GM21423 (cell line): Measurements from ENCODE around the gene CNPY3.
A peak's percentile ranks its signal among the peaks of the same experiment; 100 is the strongest.
"Not testable (repeated sequence)": the region's sequence is repeated elsewhere in the genome, so short reads cannot be mapped to it uniquely, and the experiment has no call there.

Source experiments
- ATAC-seq: cut with Tn5 transposase; IDR thresholded peaks from one replicate; pipeline ENCODE4 v1.9.1; 2021; ENCODE audit warnings: mild to moderate bottlenecking, moderate library complexity; ENCODE audit not compliant: unreplicated experiment

Gene CNPY3

DNA sequence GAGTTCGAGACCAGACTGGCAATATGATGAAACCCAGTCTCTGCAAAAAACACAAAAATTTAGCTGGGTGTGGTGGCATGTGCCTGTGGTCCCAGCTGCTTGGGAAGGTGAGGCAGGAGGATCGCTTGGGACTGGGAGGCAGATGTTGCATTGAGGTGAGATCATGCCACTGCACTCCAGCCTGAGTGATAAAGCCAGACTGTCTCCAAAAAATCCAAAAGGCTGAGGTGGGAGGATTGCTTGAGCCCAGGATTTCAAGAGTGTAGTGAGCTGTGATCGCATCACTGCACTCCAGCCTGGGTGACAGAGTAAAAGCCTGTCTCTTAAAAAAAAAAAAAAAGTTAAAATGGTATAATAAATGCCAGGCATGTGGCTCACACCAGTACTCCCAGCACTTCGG lies 14.7 kb upstream of the CNPY3 start:
- ATAC-seq = no peak

- ATAC-seq = peak; percentile 73
Measured at GRCh38 chr6:42915732-42916131, 13.5 kb upstream of the CNPY3 start, which contains the start of gene PTCRA. PTCRA (plus strand) TSS chr6:42916053; CDS start chr6:42916070, 17 bp downstream.

- no peak for ATAC-seq
Measured at GRCh38 chr6:42916288-42916687, 13.0 kb upstream of the CNPY3 start.

- no peak for ATAC-seq
Measured at GRCh38 chr6:42921801-42922200, 7.5 kb upstream of the CNPY3 start.

DNA sequence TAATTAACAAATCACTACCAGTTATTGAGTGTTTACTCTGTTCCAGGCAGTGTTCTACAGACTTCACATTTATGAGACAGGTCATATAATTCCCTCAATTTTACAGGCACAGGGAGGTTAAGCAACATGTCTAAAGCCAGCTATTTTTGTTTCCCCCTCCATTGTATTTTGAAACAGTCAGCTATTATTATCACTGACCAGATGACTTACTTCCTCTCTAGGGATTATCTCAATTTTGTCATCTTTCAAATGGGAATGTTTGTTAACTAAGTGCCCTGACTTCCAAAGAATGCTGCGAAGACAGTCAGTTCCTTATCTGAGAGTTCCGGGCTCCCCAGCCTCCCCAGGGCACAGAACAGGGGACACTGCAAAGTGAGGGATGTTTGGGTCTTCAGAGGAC lies 5.6 kb upstream of the CNPY3 start:
- ATAC-seq = no peak

- ATAC-seq = no peak
Measured at GRCh38 chr6:42925248-42925857, 3.9 kb upstream of the CNPY3 start.

DNA sequence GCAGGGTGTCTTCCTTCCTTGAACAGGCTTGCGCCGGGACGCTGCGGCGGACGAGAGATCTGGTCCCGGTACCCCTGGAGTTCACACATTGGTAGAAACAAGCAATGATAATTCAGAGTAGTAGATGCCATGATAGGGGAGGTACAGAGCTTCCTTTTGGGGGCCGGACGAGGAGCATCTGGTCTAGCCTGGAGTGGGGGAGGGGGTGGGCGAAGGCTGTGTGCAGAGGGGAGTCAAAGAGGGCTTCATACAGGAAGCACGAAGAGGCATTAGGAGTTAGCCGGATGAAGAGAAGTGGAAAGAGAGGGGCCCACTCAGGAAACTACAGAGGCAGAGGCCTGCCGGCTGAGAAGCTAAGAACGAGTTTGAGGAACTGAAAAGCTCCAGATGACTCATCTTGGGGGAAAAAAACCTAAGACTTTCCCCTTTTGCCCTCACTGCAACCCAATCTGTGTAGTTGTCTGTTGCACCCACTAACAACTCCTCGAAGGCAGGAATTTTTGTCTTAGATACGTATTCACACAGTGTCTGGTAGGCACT lies 611 bp downstream of the CNPY3 start:
- ATAC-seq = peak; percentile 47

DNA sequence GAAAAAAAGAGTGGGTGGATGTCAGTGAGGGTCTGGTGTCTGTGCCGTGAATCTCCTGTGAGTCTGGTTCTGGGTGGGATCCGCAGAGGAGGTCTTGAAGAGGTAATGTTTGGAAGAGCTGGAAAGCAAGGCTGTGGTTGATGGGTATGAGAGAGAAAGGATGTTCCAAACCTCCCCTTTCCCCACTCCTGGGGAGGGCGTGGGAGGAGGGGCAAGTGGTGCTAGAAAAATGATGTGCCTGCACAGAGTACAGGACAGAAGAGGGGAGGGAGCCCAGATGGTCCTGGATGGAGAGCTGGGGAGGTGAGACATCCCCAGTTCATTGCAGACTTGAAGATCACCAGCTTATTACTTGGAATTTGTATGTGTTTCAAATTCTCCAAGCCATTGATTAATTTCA lies 3.1 kb downstream of the CNPY3 start:
- no peak for ATAC-seq

DNA sequence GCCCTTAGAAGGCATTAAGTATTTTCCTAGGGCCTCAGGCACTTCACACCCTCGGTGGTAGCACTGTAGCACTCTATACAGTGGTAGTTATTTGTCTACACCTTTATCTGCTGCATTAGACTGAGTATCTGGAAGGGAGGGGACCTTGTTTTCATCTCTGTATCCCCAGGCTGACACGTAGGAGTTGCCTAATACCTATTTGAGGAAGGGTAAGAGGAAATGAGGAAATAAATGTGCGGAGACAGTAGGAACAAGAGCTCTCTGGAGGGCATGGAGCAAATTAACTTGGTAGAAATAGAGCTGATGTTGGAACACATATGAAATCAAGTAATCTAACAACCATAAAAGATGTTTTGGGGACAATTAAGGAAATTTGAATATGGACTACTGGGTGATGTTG lies 3.9 kb downstream of the CNPY3 start:
- no peak for ATAC-seq

DNA sequence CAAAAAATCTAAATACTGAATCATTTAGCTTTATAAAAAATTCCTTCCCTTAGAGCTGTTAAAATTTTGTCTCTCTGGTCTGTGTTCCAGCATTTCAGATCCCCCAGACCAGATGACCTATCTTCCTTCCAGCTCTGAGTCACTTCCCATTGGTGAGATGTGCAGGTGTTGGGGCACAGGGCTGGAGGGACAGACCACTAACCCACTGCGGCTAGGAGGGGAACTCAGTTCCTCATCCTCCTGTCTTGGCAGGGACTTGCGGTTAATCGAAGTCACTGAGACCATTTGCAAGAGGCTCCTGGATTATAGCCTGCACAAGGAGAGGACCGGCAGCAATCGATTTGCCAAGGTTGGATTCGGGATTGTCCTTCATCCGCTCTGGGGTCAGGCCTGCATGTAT lies 6.0 kb downstream of the CNPY3 start:
- no peak for ATAC-seq

- no peak for ATAC-seq
Measured at GRCh38 chr6:42936398-42936797, 7.1 kb downstream of the CNPY3 start.

DNA sequence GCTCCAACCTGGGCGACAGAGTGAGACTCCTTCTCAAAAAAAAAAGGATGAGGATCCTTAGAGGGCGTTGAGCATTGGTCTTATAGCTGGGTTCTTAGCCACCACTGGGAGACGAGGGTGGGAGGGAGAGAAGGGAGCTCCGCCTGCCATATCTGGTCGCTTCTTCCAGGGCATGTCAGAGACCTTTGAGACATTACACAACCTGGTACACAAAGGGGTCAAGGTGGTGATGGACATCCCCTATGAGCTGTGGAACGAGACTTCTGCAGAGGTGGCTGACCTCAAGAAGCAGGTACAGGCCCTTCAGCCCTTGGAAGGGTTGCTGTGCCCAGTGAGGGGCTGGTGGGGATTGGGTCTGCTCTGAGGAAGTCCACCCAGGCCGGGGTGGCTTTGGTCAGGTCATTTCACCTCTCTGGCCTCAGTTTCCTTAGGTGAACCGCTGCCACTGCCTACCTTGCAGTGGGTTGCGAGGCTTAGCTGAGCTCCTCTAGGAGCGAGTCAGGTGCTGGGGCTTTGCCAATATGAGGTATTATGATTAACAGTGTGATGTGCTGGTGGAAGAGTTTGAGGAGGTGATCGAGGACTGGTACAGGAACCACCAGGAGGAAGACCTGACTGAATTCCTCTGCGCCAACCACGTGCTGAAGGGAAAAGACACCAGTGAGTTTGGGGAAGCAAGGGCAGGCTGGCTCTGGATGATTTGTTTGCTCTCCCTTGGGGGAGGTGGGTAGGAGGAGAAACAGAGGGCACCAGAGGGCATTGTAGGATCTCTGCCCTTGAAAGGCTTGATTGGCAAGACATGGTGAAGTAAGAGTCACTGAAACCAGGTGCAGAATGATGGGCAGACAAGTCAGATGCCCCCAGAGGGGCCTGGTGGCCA lies 8.5 kb downstream of the CNPY3 start:
- ATAC-seq = no peak

DNA sequence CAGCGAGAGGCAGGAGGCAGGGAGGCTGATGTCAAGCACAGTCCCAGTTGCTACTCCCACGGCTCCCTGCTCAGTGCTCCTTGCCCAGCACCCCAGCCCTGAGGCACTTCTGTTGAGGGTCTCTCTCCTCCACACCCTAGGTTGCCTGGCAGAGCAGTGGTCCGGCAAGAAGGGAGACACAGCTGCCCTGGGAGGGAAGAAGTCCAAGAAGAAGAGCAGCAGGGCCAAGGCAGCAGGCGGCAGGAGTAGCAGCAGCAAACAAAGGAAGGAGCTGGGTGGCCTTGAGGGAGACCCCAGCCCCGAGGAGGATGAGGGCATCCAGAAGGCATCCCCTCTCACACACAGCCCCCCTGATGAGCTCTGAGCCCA lies 9.1 kb downstream of the CNPY3 start:
- ATAC-seq = no peak

- ATAC-seq = no peak
Measured at GRCh38 chr6:42938987-42939809, 9.9 kb downstream of the CNPY3 start.

DNA sequence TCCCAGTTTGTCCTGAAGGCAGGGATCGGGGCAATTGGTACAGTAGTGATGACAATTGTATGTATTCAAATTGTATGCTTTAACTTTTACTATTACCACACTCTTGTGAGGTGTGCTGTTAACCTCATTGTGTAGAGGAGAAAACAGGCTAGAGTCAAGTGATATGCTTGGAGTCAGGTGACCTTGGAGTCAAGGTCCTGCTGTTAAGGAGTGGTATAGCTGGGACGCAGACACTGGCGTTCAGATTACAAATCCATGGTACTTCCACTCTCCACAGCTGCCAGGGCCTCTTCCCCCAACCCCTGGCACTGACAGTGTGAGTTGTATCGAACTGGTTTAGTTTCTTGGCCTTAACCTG lies 10.5 kb downstream of the CNPY3 start:
- no peak for ATAC-seq

DNA sequence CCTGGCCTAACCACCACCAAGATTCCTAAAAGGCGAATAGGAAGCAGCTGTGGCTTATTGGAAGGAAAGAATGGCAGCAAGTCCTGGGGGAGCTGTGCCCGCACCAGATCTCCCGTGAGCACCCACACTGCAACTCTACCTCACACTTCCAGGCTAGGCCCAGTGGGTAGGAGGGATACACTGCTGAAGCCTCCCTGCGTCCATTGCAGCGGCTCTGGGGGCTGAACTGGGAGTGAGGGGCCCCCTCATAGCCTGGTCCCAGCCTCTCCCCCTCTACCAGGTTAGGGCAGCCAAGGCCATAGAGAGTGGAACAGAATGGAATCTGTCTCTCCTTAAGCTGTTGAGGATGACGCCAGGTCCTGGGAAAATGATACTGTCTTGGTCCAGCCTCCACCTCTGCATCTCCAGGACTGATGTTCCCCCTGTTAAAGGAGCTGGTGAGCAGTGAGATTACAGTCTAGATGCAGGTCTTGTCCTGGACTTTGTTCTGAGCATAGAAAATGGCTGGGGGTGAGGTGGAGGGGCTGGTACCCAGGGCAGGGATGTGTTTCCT lies 11.3 kb downstream of the CNPY3 start:
- no peak for ATAC-seq

- ATAC-seq = not testable (repeated sequence)
Measured at GRCh38 chr6:42941356-42941755, 12.1 kb downstream of the CNPY3 start.

DNA sequence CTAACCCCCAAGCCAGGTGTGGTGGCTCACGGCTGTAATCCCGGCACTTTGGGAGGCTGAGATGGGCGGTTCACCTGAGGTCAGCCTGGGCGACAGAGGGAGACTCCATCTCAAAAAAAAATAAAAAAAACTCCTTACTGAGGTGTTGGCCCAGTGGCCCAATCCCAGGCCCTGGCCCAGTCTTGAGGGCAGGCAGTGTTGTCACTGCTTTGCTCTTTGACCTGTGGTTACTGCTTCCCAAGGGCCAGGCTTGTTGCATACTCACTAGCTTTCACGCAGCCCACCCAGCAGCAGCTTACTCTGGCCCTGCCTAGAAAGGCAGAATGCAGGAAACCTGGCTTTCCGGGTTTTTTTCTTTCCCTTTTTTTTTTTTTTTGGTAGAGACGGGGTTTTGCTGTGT lies 13.2 kb downstream of the CNPY3 start:
- no peak for ATAC-seq

DNA sequence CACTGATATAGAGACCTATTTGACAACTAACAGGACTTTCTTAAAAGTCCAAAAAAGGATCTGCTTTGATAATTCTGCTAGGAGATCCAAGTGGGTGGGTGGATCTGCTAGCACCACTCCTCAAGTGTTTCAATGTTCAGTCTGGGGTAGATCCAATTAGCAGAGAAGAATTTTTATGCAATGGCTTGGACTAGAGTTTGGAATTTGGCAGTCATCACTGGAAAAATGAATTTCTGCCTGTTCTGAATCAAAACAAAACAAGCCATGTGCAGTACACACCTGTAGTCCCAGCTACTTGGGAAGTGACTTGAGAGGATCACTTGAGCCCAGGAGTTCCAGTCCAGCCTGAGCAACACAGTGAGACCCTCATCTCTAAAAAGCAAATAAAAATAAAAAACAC lies 18.7 kb downstream of the CNPY3 start:
- ATAC-seq = no peak

GRCh38 chr6:42952389-42952788 lies 23.1 kb downstream of the CNPY3 start:
- no peak for ATAC-seq

DNA sequence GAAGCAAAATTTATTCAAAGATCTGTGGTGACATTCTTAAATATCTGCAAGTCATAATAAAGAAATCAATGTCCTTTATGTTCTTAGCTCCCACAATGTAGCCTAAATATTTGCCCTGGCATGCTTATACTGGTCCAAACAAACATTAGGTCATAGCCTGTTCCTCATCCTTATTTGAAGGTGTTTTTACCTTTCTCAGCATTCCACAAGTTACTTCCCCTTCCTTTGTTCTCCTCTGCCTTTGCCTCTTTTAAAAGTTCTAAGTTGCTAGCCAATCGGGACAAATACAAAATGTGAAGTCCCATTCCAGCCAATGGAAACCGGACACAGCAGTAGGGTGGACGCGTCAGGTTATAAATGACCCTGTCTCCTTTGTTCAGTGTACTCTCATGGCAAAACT lies 25.1 kb downstream of the CNPY3 start:
- not testable (repeated sequence) for ATAC-seq
